Iris pigment epithelial cell (primary cell): ENCODE results near the gene TBX15.
"Not testable (repeated sequence)": the region's sequence is repeated elsewhere in the genome, so short reads cannot be mapped to it uniquely, and the experiment has no call there.

Source experiments
- DNase-seq: peaks from one replicate; pipeline ENCODE4 v3.0.0-alpha.2; 2011; ENCODE audit warnings: low read depth

Gene TBX15

GRCh38 chr1:118926261-118926660 lies 61.9 kb downstream of the TBX15 start:
- DNase-seq: no peak

GRCh38 chr1:118925651-118926050 lies 62.5 kb downstream of the TBX15 start:
- no peak for DNase-seq

GRCh38 chr1:118923319-118923718 lies 64.8 kb downstream of the TBX15 start:
- DNase-seq: no peak

- DNase-seq: no peak
Observed at GRCh38 chr1:118921994-118922393, 66.1 kb downstream of the TBX15 start.

GRCh38 chr1:118920124-118920717 lies 67.9 kb downstream of the TBX15 start:
- DNase-seq: no peak

GRCh38 chr1:118918940-118919259 lies 69.2 kb downstream of the TBX15 start:
- no peak for DNase-seq

GRCh38 chr1:118918230-118918939 lies 69.8 kb downstream of the TBX15 start:
- DNase-seq: no peak

GRCh38 chr1:118916346-118916745 lies 71.8 kb downstream of the TBX15 start:
- DNase-seq: not testable (repeated sequence)

- no peak for DNase-seq
Observed at GRCh38 chr1:118914379-118915161, 73.6 kb downstream of the TBX15 start.

- DNase-seq: no peak
Observed at GRCh38 chr1:118913818-118914217, 74.3 kb downstream of the TBX15 start.

GRCh38 chr1:118912574-118912973 lies 75.6 kb downstream of the TBX15 start:
- no peak for DNase-seq

GRCh38 chr1:118911571-118911970 lies 76.6 kb downstream of the TBX15 start:
- no peak for DNase-seq

- no peak for DNase-seq
Observed at GRCh38 chr1:118907466-118907865, 80.7 kb downstream of the TBX15 start.

- DNase-seq: no peak
Observed at GRCh38 chr1:118905671-118906070, 82.5 kb downstream of the TBX15 start.

- no peak for DNase-seq
Observed at GRCh38 chr1:118905196-118905595, 82.9 kb downstream of the TBX15 start.

GRCh38 chr1:118902711-118903191 lies 85.4 kb downstream of the TBX15 start:
- peak; percentile 0 for DNase-seq

- DNase-seq: no peak
Observed at GRCh38 chr1:118902299-118902698, 85.8 kb downstream of the TBX15 start.

- no peak for DNase-seq
Observed at GRCh38 chr1:118900643-118901440, 87.3 kb downstream of the TBX15 start.

- DNase-seq: no peak
Observed at GRCh38 chr1:118899340-118899739, 88.8 kb downstream of the TBX15 start.

GRCh38 chr1:118898712-118899111 lies 89.4 kb downstream of the TBX15 start:
- DNase-seq: no peak

- DNase-seq: no peak
Observed at GRCh38 chr1:118896416-118896815, 91.7 kb downstream of the TBX15 start.

- no peak for DNase-seq
Observed at GRCh38 chr1:118894836-118895235, 93.3 kb downstream of the TBX15 start.
